Measurements from ENCODE around the gene PEX19. TPM values are rescaled to one million over a fixed set of nuclear protein-coding genes. Genes with fewer than 3 reads are reported as not detected.
"Not testable (repeated sequence)": the region's sequence is repeated elsewhere in the genome, so short reads cannot be mapped to it uniquely, and the experiment has no call there.

Gene PEX19
- total RNA-seq, result 10 to 100 TPM; 57.3 to 70.1 TPM
- long read RNA-seq, transcript PEX19-201 (8 exons, 3,661 nt), result major isoform, 48 of 65 reads
- long read RNA-seq, transcript PEX19-205 (7 exons, 3,504 nt), result minor isoform, 15 of 65 reads
- long read RNA-seq, partial matches to known transcripts, result 1 of 65 reads
- long read RNA-seq, other reads (novel, unspliced or antisense), result 1 of 65 reads

GRCh38 chr1:160284782-160285344 is at the start of gene PEX19:
TSS of gene PEX19 (minus strand) at chr1:160285133. CDS start at chr1:160285124, 9 bp downstream.
- DNase-seq (peak; percentile 93 to 95), ATAC-seq (peak; percentile 100)
- intact Hi-C loops (cut with DNase I, micrococcal nuclease), result no loop called here

- intact Hi-C loops (cut with DNase I, micrococcal nuclease), result no loop called here
- no peak for DNase-seq
- no peak for ATAC-seq
These were observed 47.6 kb upstream of the PEX19 start for GRCh38 chr1:160332516-160332915.

GRCh38 chr1:160330119-160330518 is 45.2 kb upstream of the PEX19 start:
- intact Hi-C loops (cut with DNase I, micrococcal nuclease), result no loop called here

GRCh38 chr1:160328184-160328583 is 43.3 kb upstream of the PEX19 start:
- intact Hi-C loops (cut with DNase I, micrococcal nuclease), result no loop called here
- DNase-seq (no peak), ATAC-seq (no peak)

More at GRCh38 chr1:160330119-160330518, 45.2 kb upstream of the PEX19 start:
- DNase-seq, result no peak
- no peak for ATAC-seq

- intact Hi-C loops (cut with DNase I, micrococcal nuclease), result no loop called here
- ATAC-seq (no peak), DNase-seq (no peak)
These were observed 41.5 kb upstream of the PEX19 start for GRCh38 chr1:160326418-160326817.

- no peak for ATAC-seq
- intact Hi-C loops (cut with DNase I, micrococcal nuclease), result no loop called here
- no peak for DNase-seq
These were observed 40.3 kb upstream of the PEX19 start for GRCh38 chr1:160325252-160325651.

- ATAC-seq (no peak), DNase-seq (no peak)
- intact Hi-C loops (cut with DNase I, micrococcal nuclease), result no loop called here
These were observed 37.9 kb upstream of the PEX19 start for GRCh38 chr1:160322831-160323230.

- intact Hi-C loops (cut with DNase I, micrococcal nuclease), result no loop called here
- ATAC-seq (peak; percentile 32), DNase-seq (no peak)
These were observed 30.4 kb upstream of the PEX19 start for GRCh38 chr1:160315359-160315758.

GRCh38 chr1:160309571-160309970 is 24.6 kb upstream of the PEX19 start:
- no peak for ATAC-seq
- no peak for DNase-seq
- intact Hi-C loops (cut with DNase I, micrococcal nuclease), result no loop called here

GRCh38 chr1:160309185-160309557 is 24.2 kb upstream of the PEX19 start:
- ATAC-seq, result no peak
- intact Hi-C loops (cut with DNase I, micrococcal nuclease), result no loop called here
- no peak for DNase-seq

- ATAC-seq (no peak), DNase-seq (no peak)
- intact Hi-C loops (cut with DNase I, micrococcal nuclease), result no loop called here
These were observed 23.7 kb upstream of the PEX19 start for GRCh38 chr1:160308451-160309184.

- ATAC-seq (no peak), DNase-seq (no peak)
- intact Hi-C loops (cut with DNase I, micrococcal nuclease), result no loop called here
These were observed 22.3 kb upstream of the PEX19 start for GRCh38 chr1:160307118-160307791.

GRCh38 chr1:160300173-160300572 is 15.2 kb upstream of the PEX19 start:
- no peak for ATAC-seq
- intact Hi-C loops (cut with DNase I, micrococcal nuclease), result no loop called here
- DNase-seq, result no peak

GRCh38 chr1:160296036-160296435 is 11.1 kb upstream of the PEX19 start:
- DNase-seq (no peak), ATAC-seq (no peak)
- intact Hi-C loops (cut with DNase I, micrococcal nuclease), result loop anchor here in 1 of 2 donors (10.0 kb wide), 1 partner anchor 51 kb away; no protein-coding TSS in a partner anchor

- DNase-seq (no peak), ATAC-seq (no peak)
- intact Hi-C loops (cut with DNase I, micrococcal nuclease), result loop anchor here (5.0 to 10.0 kb wide), 2 partner anchors 48 to 101 kb away; partner anchors contain the start of gene CASQ1 (in 1 of the 2)
These were observed 8.4 kb upstream of the PEX19 start for GRCh38 chr1:160293020-160293968.

GRCh38 chr1:160291248-160292220 is 6.6 kb upstream of the PEX19 start:
- intact Hi-C loops (cut with DNase I, micrococcal nuclease), result loop anchor here (5.0 to 10.0 kb wide), 2 partner anchors 47 to 99 kb away; partner anchors contain the start of gene CASQ1 (in 1 of the 2)
- peak; percentile 47 to 59 for DNase-seq
- ATAC-seq, result peak; percentile 92

- ATAC-seq; DNase-seq; intact Hi-C loops (cut with DNase I, micrococcal nuclease): not testable (repeated sequence)
These were observed 2.8 kb upstream of the PEX19 start for GRCh38 chr1:160287769-160288168.

Data from left colon (tissue), 2 donors.